ENCODE data around the gene KNSTRN.

KNSTRN gene

GRCh38 chr15:40344631-40345120 lies 37.8 kb upstream of the KNSTRN start:
- DNase-seq (ENCODE audit: extremely low read depth, insufficient read length) = no peak
- no peaks in the 10 kb centered on the region for H3K27me3 ChIP-seq (replicated peaks; ENCODE audit: control insufficient read depth, insufficient read depth, low read length)
- TF ChIP-seq CTCF (IDR thresholded peaks at IDR 0.05; ENCODE audit: insufficient read depth, low read length, poor library complexity, severe bottlenecking) = peak; percentile 86
- H3K4me3 ChIP-seq (replicated peaks; ENCODE audit: low read depth, low read length) = no peak overlapping the region
- H3K36me3 ChIP-seq (ENCODE audit: control insufficient read depth, insufficient read depth, low read length) = no peaks in the 10 kb centered on the region

- no peaks in the 10 kb centered on the region for H3K27me3 ChIP-seq (replicated peaks; ENCODE audit: control insufficient read depth, insufficient read depth, low read length)
- no peak overlapping the region for H3K4me3 ChIP-seq (replicated peaks; ENCODE audit: low read depth, low read length)
- no peaks in the 10 kb centered on the region for H3K36me3 ChIP-seq (ENCODE audit: control insufficient read depth, insufficient read depth, low read length)
- TF ChIP-seq CTCF (IDR thresholded peaks at IDR 0.05; ENCODE audit: insufficient read depth, low read length, poor library complexity, severe bottlenecking) = no peak
- no peak for DNase-seq (ENCODE audit: extremely low read depth, insufficient read length)
Measured at GRCh38 chr15:40345225-40345866, 37.2 kb upstream of the KNSTRN start.

- no peak for DNase-seq (ENCODE audit: extremely low read depth, insufficient read length)
- TF ChIP-seq CTCF (IDR thresholded peaks at IDR 0.05; ENCODE audit: insufficient read depth, low read length, poor library complexity, severe bottlenecking) = no peak
- H3K36me3 ChIP-seq (ENCODE audit: control insufficient read depth, insufficient read depth, low read length) = no peaks in the 10 kb centered on the region
- no peak overlapping the region for H3K4me3 ChIP-seq (replicated peaks; ENCODE audit: low read depth, low read length)
- 0 out of 2 replicates have a peak, but pooled peaks cover under 1% of the 10 kb centered on the region for H3K27me3 ChIP-seq (replicated peaks; ENCODE audit: control insufficient read depth, insufficient read depth, low read length)
Measured at GRCh38 chr15:40345867-40346578, 36.5 kb upstream of the KNSTRN start.

GRCh38 chr15:40346579-40347558 lies 35.7 kb upstream of the KNSTRN start:
- no peak for DNase-seq (ENCODE audit: extremely low read depth, insufficient read length)
- Histone ChIP-seq H3K27me3 (replicated peaks; ENCODE audit: control insufficient read depth, insufficient read depth, low read length) (0 out of 2 replicates have a peak, but pooled peaks cover 2% of the 10 kb centered on the region), H3K36me3 (ENCODE audit: control insufficient read depth, insufficient read depth, low read length) (no peaks in the 10 kb centered on the region), H3K4me3 (replicated peaks; ENCODE audit: low read depth, low read length) (no peak overlapping the region)
- TF ChIP-seq CTCF (IDR thresholded peaks at IDR 0.05; ENCODE audit: insufficient read depth, low read length, poor library complexity, severe bottlenecking) = no peak

GRCh38 chr15:40347559-40348473 lies 34.7 kb upstream of the KNSTRN start:
- Histone ChIP-seq H3K27me3 (replicated peaks; ENCODE audit: control insufficient read depth, insufficient read depth, low read length) (0 out of 2 replicates have a peak, but pooled peaks cover 2% of the 10 kb centered on the region), H3K36me3 (ENCODE audit: control insufficient read depth, insufficient read depth, low read length) (no peaks in the 10 kb centered on the region), H3K4me3 (replicated peaks; ENCODE audit: low read depth, low read length) (no peak overlapping the region)
- no peak for DNase-seq (ENCODE audit: extremely low read depth, insufficient read length)
- no peak for TF ChIP-seq CTCF (IDR thresholded peaks at IDR 0.05; ENCODE audit: insufficient read depth, low read length, poor library complexity, severe bottlenecking)

Measured in GM06990 (cell line).